SK-N-SH treated with all-trans-retinoic acid at 6 μM for 48 hours (cell line): ENCODE measurements around the gene TNIK.

Experiments used
- ATAC-seq: fragments of 200-7000 bp; cut with Tn5 transposase; 3 replicates; pipeline ENCODE4 v1.9.1; 2020; ENCODE audit warnings: mild to moderate bottlenecking, moderate library complexity
- ARNTL ChIP-seq: fragments of 450-650 bp; formaldehyde crosslinking; IDR thresholded peaks from 2 replicates; pipeline ENCODE4 v1.5.0; 2020; ENCODE audit warnings: low read depth, mild to moderate bottlenecking, moderate library complexity, borderline replicate concordance
- BACH2 ChIP-seq: fragments of 250-450 bp; sonication (Bioruptor Pico); IDR thresholded peaks from 2 replicates; pipeline ENCODE4 v1.9.0; 2021; ENCODE audit warnings: mild to moderate bottlenecking, borderline replicate concordance
- CSDC2 ChIP-seq: fragments of 250-450 bp; sonication (Bioruptor Pico); IDR thresholded peaks from 2 replicates; pipeline ENCODE4 v1.5.0; 2020; ENCODE audit warnings: mild to moderate bottlenecking, moderate library complexity
- ESRRG ChIP-seq: fragments of 250-450 bp; sonication (Bioruptor Pico); IDR thresholded peaks from 2 replicates; pipeline ENCODE4 v1.6.1; 2021; ENCODE audit warnings: mild to moderate bottlenecking
- GLIS3 ChIP-seq: fragments of 250-450 bp; sonication (Bioruptor Pico); IDR thresholded peaks from 2 replicates; pipeline ENCODE4 v1.5.0; 2020; ENCODE audit warnings: mild to moderate bottlenecking, moderate library complexity
- ISL1 ChIP-seq: fragments of 250-450 bp; sonication (Bioruptor Pico); IDR thresholded peaks from 2 replicates; pipeline ENCODE4 v2.1.2; 2022; ENCODE audit warnings: mild to moderate bottlenecking, moderate library complexity
- OSR1 ChIP-seq: fragments of 250-450 bp; sonication (Bioruptor Pico); IDR thresholded peaks from 2 replicates; pipeline ENCODE4 v1.8.0; 2022; ENCODE audit warnings: moderate library complexity, mild to moderate bottlenecking, inconsistent platforms
- PPARA ChIP-seq: fragments of 250-450 bp; sonication (Bioruptor Pico); IDR thresholded peaks from 2 replicates; pipeline ENCODE4 v1.5.0; 2020; ENCODE audit warnings: mild to moderate bottlenecking, borderline replicate concordance
- RARB ChIP-seq: fragments of 250-450 bp; sonication (Bioruptor Pico); IDR thresholded peaks from 2 replicates; pipeline ENCODE4 v1.8.0; 2021; ENCODE audit warnings: mild to moderate bottlenecking, moderate library complexity
- SNAI2 ChIP-seq: fragments of 250-450 bp; sonication (Bioruptor Pico); IDR thresholded peaks from 2 replicates; pipeline ENCODE4 v1.5.0; 2020; ENCODE audit warnings: mild to moderate bottlenecking, moderate library complexity
- TOX ChIP-seq: fragments of 250-450 bp; sonication (Bioruptor Pico); IDR thresholded peaks from 2 replicates; pipeline ENCODE4 v1.8.0; 2021; ENCODE audit warnings: mild to moderate bottlenecking, moderate library complexity, borderline replicate concordance
- ZC3H10 ChIP-seq: fragments of 250-450 bp; sonication (Bioruptor Pico); IDR thresholded peaks from 2 replicates; pipeline ENCODE4 v1.5.1; 2021; ENCODE audit warnings: mild to moderate bottlenecking, moderate library complexity
- ZFP3 ChIP-seq: fragments of 250-450 bp; sonication (Bioruptor Pico); IDR thresholded peaks from 2 replicates; pipeline ENCODE4 v1.5.0; 2020; ENCODE audit warnings: mild to moderate bottlenecking, moderate library complexity
- ZFP30 ChIP-seq: fragments of 450-650 bp; formaldehyde crosslinking; IDR thresholded peaks from 2 replicates; pipeline ENCODE4 v1.5.0; 2022; ENCODE audit warnings: mild to moderate bottlenecking, moderate library complexity
- ZNF565 ChIP-seq: fragments of 450-650 bp; formaldehyde crosslinking; conservative IDR thresholded peaks from 2 replicates; pipeline ENCODE4 v1.5.0; 2020; ENCODE audit warnings: low read depth, mild to moderate bottlenecking, moderate library complexity
- TF ChIP-seq, protein P1 (sequence below): fragments of 250-450 bp; sonication (Bioruptor Pico); IDR thresholded peaks from 2 replicates; pipeline ENCODE4 v1.8.0; 2020; ENCODE audit warnings: mild to moderate bottlenecking, moderate library complexity, borderline replicate concordance
- TF ChIP-seq, protein P2 (sequence below): fragments of 250-450 bp; sonication (Bioruptor Pico); IDR thresholded peaks from 2 replicates; pipeline ENCODE4 v1.5.0; 2020; ENCODE audit warnings: mild to moderate bottlenecking, moderate library complexity
- TF ChIP-seq, protein P3 (sequence below): fragments of 250-450 bp; sonication (Bioruptor Pico); IDR thresholded peaks from 2 replicates; pipeline ENCODE4 v1.5.1; 2021; ENCODE audit warnings: mild to moderate bottlenecking, moderate library complexity
- TF ChIP-seq, protein P4 (sequence below): fragments of 250-450 bp; sonication (Bioruptor Pico); IDR thresholded peaks from 2 replicates; pipeline ENCODE4 v1.8.0; 2021; ENCODE audit warnings: low read depth, mild to moderate bottlenecking, moderate library complexity, borderline replicate concordance
- TF ChIP-seq, protein P5 (sequence below): fragments of 250-450 bp; sonication (Bioruptor Pico); IDR thresholded peaks from 2 replicates; pipeline ENCODE4 v1.5.1; 2020; ENCODE audit warnings: low read depth, mild to moderate bottlenecking, moderate library complexity

TNIK gene

DNA sequence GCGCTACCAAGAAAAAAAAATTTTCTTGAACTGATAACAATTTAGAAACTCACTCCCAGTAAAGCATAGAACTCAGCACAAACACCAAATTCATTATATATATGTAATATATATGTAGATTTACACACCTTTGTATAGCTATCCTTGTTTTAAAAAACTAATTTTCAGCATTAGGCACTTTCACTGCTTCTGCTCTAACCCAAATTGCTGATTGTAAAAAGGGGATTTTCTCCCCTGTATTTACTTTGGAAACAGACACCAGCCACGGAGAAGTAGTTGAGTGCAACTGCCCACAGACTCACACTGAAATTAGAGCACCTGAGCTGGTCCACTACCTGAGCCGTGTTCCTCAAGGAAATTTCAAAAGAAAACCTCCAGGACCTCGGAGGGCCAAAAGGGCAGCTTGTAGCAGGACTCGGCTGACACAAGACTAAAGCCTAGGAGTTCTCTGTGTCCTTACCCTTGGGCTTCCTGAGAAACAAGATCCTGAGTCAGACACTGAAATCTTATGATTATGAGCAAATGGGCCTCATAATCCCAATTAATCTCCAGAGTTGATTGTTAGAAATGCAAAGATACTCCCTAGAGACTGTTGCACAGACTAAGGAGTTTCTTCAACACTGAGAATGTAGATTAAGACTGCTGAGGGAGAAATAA lies 106.0 kb downstream of the TNIK start (continued):
- TF ChIP-seq, protein P1, sequence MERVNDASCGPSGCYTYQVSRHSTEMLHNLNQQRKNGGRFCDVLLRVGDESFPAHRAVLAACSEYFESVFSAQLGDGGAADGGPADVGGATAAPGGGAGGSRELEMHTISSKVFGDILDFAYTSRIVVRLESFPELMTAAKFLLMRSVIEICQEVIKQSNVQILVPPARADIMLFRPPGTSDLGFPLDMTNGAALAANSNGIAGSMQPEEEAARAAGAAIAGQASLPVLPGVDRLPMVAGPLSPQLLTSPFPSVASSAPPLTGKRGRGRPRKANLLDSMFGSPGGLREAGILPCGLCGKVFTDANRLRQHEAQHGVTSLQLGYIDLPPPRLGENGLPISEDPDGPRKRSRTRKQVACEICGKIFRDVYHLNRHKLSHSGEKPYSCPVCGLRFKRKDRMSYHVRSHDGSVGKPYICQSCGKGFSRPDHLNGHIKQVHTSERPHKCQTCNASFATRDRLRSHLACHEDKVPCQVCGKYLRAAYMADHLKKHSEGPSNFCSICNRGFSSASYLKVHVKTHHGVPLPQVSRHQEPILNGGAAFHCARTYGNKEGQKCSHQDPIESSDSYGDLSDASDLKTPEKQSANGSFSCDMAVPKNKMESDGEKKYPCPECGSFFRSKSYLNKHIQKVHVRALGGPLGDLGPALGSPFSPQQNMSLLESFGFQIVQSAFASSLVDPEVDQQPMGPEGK (CRISPR knock-in tag): no peak
- TF ChIP-seq CSDC2 (CRISPR knock-in tag) (no peak), ESRRG (CRISPR knock-in tag) (no peak), OSR1 (CRISPR knock-in tag) (no peak), ISL1 (CRISPR knock-in tag) (no peak), ZC3H10 (CRISPR knock-in tag) (no peak), RARB (CRISPR knock-in tag) (no peak), TOX (CRISPR knock-in tag) (no peak)
- TF ChIP-seq, all 23 proteins: peak for 0

DNA sequence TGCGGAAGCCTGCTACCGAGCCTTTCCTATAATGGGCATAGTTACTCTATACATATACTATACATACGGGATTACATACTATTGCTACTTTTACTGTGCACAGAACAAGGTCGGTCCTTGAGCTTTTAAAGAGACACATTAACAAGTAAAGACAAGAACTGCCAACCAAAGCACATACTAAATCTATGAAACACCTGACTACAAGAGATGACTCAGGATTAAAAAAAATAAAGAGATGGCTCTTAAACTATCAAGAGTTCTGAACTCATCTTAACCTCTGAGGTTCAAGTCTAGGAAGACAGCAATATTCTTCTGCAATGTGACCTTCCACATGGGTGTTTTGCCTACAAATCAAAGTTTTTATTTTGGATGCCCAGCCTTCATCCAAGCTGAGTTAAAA lies 106.8 kb downstream of the TNIK start:
- no peak for TF ChIP-seq BACH2 (CRISPR knock-in tag)
- TF ChIP-seq ZFP3 (CRISPR knock-in tag): no peak
- TF ChIP-seq CSDC2 (CRISPR knock-in tag): no peak
- TF ChIP-seq ARNTL (CRISPR knock-in tag): no peak
- no peak for TF ChIP-seq GLIS3 (CRISPR knock-in tag)
- no peak for TF ChIP-seq ZC3H10 (CRISPR knock-in tag)
- TF ChIP-seq, protein P2, sequence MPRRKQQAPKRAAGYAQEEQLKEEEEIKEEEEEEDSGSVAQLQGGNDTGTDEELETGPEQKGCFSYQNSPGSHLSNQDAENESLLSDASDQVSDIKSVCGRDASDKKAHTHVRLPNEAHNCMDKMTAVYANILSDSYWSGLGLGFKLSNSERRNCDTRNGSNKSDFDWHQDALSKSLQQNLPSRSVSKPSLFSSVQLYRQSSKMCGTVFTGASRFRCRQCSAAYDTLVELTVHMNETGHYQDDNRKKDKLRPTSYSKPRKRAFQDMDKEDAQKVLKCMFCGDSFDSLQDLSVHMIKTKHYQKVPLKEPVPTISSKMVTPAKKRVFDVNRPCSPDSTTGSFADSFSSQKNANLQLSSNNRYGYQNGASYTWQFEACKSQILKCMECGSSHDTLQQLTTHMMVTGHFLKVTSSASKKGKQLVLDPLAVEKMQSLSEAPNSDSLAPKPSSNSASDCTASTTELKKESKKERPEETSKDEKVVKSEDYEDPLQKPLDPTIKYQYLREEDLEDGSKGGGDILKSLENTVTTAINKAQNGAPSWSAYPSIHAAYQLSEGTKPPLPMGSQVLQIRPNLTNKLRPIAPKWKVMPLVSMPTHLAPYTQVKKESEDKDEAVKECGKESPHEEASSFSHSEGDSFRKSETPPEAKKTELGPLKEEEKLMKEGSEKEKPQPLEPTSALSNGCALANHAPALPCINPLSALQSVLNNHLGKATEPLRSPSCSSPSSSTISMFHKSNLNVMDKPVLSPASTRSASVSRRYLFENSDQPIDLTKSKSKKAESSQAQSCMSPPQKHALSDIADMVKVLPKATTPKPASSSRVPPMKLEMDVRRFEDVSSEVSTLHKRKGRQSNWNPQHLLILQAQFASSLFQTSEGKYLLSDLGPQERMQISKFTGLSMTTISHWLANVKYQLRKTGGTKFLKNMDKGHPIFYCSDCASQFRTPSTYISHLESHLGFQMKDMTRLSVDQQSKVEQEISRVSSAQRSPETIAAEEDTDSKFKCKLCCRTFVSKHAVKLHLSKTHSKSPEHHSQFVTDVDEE (CRISPR knock-in tag): no peak
- TF ChIP-seq, protein P3, sequence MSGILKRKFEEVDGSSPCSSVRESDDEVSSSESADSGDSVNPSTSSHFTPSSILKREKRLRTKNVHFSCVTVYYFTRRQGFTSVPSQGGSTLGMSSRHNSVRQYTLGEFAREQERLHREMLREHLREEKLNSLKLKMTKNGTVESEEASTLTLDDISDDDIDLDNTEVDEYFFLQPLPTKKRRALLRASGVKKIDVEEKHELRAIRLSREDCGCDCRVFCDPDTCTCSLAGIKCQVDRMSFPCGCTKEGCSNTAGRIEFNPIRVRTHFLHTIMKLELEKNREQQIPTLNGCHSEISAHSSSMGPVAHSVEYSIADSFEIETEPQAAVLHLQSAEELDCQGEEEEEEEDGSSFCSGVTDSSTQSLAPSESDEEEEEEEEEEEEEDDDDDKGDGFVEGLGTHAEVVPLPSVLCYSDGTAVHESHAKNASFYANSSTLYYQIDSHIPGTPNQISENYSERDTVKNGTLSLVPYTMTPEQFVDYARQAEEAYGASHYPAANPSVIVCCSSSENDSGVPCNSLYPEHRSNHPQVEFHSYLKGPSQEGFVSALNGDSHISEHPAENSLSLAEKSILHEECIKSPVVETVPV (CRISPR knock-in tag): no peak
- TF ChIP-seq TOX (CRISPR knock-in tag): no peak
- TF ChIP-seq, protein P4, sequence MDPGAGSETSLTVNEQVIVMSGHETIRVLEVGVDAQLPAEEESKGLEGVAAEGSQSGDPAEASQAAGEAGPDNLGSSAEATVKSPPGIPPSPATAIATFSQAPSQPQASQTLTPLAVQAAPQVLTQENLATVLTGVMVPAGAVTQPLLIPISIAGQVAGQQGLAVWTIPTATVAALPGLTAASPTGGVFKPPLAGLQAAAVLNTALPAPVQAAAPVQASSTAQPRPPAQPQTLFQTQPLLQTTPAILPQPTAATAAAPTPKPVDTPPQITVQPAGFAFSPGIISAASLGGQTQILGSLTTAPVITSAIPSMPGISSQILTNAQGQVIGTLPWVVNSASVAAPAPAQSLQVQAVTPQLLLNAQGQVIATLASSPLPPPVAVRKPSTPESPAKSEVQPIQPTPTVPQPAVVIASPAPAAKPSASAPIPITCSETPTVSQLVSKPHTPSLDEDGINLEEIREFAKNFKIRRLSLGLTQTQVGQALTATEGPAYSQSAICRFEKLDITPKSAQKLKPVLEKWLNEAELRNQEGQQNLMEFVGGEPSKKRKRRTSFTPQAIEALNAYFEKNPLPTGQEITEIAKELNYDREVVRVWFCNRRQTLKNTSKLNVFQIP (CRISPR knock-in tag): no peak
- TF ChIP-seq OSR1 (CRISPR knock-in tag): no peak
- ATAC-seq: no peak

DNA sequence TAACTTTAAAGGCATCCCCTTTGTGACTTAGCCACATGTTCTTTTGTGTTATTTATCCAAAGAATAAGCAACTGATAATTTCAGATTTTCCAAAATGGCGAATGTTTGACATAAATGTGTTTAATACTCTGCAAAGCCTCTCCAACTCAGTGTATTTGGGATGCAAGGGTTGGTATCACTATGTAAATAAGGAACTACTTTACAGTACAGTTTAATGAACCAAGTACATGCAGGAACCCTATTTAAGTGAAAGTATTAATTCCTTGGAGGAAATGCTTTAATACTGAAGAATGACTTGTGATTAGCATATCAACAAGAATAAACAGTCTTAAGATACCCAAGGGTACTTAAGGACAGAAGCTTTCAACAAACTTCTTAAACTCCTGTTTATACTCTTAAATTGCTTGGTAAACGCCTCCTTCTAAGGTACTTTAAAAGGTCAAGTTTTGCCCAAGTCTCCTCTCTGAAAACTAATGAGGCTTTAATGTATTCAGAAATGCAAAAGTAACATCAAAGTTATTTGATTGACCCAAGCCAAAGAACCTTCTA lies 107.7 kb downstream of the TNIK start:
- TF ChIP-seq ESRRG (CRISPR knock-in tag) (no peak), ARNTL (CRISPR knock-in tag) (no peak), CSDC2 (CRISPR knock-in tag) (no peak), RARB (CRISPR knock-in tag) (no peak), ZNF565 (CRISPR knock-in tag) (no peak), TOX (CRISPR knock-in tag) (no peak)

DNA sequence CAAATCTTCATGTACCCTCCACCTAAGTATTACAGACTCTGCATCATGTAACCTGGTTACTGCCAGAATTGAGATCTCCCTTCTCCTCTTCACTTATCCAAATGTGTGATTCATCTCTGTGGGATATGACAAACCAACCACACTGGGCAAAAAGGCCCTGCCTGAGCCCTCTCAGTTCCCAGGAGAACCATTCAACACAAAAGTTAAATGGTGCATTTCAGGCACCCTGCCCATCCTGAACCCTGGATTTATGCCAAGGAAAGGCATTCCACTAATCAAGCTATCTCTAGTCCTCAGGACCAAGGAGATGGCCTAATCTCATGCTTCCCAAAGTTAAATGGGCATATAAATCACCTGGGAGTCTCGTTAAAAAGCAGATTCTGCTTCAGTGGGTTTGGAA lies 108.5 kb downstream of the TNIK start:
- ATAC-seq: peak; percentile 77
- TF ChIP-seq, protein P5, sequence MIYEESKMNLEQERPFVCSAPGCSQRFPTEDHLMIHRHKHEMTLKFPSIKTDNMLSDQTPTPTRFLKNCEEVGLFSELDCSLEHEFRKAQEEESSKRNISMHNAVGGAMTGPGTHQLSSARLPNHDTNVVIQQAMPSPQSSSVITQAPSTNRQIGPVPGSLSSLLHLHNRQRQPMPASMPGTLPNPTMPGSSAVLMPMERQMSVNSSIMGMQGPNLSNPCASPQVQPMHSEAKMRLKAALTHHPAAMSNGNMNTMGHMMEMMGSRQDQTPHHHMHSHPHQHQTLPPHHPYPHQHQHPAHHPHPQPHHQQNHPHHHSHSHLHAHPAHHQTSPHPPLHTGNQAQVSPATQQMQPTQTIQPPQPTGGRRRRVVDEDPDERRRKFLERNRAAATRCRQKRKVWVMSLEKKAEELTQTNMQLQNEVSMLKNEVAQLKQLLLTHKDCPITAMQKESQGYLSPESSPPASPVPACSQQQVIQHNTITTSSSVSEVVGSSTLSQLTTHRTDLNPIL: 0 out of 2 replicates have a peak, but pooled peaks have one; percentile 22
- TF ChIP-seq ZFP30 (CRISPR knock-in tag): no peak
- no peak for TF ChIP-seq SNAI2 (CRISPR knock-in tag)
- TF ChIP-seq OSR1 (CRISPR knock-in tag): no peak
- TF ChIP-seq PPARA (CRISPR knock-in tag): no peak
- TF ChIP-seq ISL1 (CRISPR knock-in tag): peak; percentile 65
- no peak for TF ChIP-seq ZC3H10 (CRISPR knock-in tag)

More for the DNA sequence above, 107.7 kb downstream of the TNIK start:
- ATAC-seq: no peak
